ENCODE data around the gene TMEM63B. TPM values are rescaled to one million over a fixed set of nuclear protein-coding genes. Genes with fewer than 3 reads are reported as not detected.
A peak's percentile ranks its signal among the peaks of the same experiment; 100 is the strongest.

The TMEM63B gene
- total and polyA plus RNA-seq, 9 of the 15 experiments (the other 6 are each of a cell fraction or from before 2014, with no cell fraction given): 0.14 to 39.4 (median 14.4) TPM

DNA sequence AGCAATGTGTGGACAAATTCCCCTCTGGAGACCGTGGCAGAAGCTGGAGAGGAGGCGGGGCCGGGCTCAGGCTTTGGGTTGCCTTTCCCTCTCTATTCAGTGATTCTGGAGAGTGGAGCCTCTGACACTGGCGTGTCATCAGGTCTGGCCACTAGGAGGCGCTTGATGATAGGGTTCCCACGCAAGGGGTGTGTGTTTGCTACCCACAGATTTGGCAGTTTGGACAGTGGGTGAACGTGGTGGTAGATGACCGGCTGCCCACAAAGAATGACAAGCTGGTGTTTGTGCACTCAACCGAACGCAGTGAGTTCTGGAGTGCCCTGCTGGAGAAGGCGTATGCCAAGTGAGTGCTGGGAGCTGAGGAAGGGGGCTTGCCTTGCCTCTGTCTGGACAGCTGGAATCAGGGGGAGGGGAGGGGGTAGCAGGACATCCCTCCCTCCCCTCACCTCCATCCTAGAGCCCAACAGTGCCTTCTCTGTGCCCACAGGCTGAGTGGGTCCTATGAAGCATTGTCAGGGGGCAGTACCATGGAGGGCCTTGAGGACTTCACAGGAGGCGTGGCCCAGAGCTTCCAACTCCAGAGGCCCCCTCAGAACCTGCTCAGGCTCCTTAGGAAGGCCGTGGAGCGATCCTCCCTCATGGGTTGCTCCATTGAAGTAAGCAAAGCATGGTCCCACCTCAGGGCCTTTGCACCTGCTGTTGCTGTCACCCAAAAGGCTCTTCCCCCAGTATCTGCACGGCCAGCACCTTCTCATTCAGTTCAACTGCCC is 45.6 kb downstream of the TMEM63B start (continued):
- TF ChIP-seq, protein P1, sequence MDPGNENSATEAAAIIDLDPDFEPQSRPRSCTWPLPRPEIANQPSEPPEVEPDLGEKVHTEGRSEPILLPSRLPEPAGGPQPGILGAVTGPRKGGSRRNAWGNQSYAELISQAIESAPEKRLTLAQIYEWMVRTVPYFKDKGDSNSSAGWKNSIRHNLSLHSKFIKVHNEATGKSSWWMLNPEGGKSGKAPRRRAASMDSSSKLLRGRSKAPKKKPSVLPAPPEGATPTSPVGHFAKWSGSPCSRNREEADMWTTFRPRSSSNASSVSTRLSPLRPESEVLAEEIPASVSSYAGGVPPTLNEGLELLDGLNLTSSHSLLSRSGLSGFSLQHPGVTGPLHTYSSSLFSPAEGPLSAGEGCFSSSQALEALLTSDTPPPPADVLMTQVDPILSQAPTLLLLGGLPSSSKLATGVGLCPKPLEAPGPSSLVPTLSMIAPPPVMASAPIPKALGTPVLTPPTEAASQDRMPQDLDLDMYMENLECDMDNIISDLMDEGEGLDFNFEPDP (CRISPR knock-in tag; IDR thresholded peaks at IDR 0.05): no peak
- peak; percentile 76; the same call in 1 of the 2 replicates for TF ChIP-seq JUND (IDR thresholded peaks at IDR 0.05; ENCODE audit: borderline replicate concordance, low read depth, low read length)
- TF ChIP-seq JUND (tag; IDR thresholded peaks at IDR 0.05; ENCODE audit: borderline replicate concordance, low read depth, low read length): peak; percentile 71; the same call in 2 of the 3 replicates
- no peak for TF ChIP-seq POLR2AphosphoS5 (IDR thresholded peaks at IDR 0.05; ENCODE audit: control insufficient read depth, insufficient read depth, low read depth, low read length)
- TF ChIP-seq FOXK1 (CRISPR knock-in tag; IDR thresholded peaks at IDR 0.05; ENCODE audit: borderline replicate concordance): no peak
- TF ChIP-seq MEF2D (tag; conservative IDR thresholded peaks at IDR 0.05; ENCODE audit: low read depth): no peak
- TF ChIP-seq, protein P2, sequence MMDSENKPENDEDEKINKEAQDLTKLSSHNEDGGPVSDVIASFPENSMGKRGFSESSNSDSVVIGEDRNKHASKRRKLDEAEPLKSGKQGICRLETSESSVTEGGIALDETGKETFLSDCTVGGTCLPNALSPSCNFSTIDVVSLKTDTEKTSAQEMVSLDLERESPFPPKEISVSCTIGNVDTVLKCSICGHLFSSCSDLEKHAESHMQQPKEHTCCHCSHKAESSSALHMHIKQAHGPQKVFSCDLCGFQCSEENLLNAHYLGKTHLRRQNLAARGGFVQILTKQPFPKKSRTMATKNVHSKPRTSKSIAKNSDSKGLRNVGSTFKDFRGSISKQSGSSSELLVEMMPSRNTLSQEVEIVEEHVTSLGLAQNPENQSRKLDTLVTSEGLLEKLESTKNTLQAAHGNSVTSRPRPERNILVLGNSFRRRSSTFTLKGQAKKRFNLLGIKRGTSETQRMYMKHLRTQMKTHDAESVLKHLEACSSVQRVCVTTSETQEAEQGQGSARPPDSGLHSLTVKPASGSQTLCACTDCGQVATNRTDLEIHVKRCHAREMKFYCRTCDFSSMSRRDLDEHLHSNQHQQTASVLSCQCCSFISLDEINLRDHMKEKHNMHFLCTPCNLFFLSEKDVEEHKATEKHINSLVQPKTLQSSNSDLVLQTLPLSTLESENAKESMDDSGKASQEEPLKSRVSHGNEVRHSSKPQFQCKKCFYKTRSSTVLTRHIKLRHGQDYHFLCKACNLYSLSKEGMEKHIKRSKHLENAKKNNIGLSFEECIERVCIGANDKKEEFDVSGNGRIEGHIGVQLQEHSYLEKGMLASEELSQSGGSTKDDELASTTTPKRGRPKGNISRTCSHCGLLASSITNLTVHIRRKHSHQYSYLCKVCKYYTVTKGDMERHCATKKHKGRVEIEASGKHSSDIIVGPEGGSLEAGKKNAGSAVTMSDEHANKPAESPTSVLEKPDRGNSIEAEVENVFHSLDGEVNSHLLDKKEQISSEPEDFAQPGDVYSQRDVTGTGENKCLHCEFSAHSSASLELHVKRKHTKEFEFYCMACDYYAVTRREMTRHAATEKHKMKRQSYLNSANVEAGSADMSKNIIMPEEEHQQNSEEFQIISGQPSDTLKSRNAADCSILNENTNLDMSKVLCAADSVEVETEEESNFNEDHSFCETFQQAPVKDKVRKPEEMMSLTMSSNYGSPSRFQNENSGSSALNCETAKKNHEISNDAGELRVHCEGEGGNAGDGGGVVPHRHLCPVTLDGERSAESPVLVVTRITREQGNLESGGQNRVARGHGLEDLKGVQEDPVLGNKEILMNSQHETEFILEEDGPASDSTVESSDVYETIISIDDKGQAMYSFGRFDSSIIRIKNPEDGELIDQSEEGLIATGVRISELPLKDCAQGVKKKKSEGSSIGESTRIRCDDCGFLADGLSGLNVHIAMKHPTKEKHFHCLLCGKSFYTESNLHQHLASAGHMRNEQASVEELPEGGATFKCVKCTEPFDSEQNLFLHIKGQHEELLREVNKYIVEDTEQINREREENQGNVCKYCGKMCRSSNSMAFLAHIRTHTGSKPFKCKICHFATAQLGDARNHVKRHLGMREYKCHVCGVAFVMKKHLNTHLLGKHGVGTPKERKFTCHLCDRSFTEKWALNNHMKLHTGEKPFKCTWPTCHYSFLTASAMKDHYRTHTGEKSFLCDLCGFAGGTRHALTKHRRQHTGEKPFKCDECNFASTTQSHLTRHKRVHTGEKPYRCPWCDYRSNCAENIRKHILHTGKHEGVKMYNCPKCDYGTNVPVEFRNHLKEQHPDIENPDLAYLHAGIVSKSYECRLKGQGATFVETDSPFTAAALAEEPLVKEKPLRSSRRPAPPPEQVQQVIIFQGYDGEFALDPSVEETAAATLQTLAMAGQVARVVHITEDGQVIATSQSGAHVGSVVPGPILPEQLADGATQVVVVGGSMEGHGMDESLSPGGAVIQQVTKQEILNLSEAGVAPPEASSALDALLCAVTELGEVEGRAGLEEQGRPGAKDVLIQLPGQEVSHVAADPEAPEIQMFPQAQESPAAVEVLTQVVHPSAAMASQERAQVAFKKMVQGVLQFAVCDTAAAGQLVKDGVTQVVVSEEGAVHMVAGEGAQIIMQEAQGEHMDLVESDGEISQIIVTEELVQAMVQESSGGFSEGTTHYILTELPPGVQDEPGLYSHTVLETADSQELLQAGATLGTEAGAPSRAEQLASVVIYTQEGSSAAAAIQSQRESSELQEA (IDR thresholded peaks at IDR 0.05; ENCODE audit: low read depth): no peak
- no peak for TF ChIP-seq POLR2B (IDR thresholded peaks at IDR 0.05; ENCODE audit: low read depth, partially characterized antibody)
- TF ChIP-seq NUFIP1 (IDR thresholded peaks at IDR 0.05; ENCODE audit: partially characterized antibody): no peak
- no peak for TF ChIP-seq SETDB1 (IDR thresholded peaks at IDR 0.05; ENCODE audit: low read length)
- no peak for TF ChIP-seq ZNF408 (CRISPR knock-in tag; IDR thresholded peaks at IDR 0.05; ENCODE audit: low read depth)
- no peak for TF ChIP-seq ZNF436 (CRISPR knock-in tag; IDR thresholded peaks at IDR 0.05)
- no peak for TF ChIP-seq TAF15 (IDR thresholded peaks at IDR 0.05; ENCODE audit: low read depth, low read length)
- TF ChIP-seq ZNF766 (CRISPR knock-in tag; conservative IDR thresholded peaks at IDR 0.05): no peak
- no peak for TF ChIP-seq MTA2 (IDR thresholded peaks at IDR 0.05; ENCODE audit: low read depth)
- no peak for TF ChIP-seq NBN (IDR thresholded peaks at IDR 0.05; ENCODE audit: low read depth)
- TF ChIP-seq TSC22D4 (tag; IDR thresholded peaks at IDR 0.05): 0 out of 2 replicates have a peak, but pooled peaks have one; percentile 5
- TF ChIP-seq FOXJ2 (tag; IDR thresholded peaks at IDR 0.05): no peak
- TF ChIP-seq CBFB (CRISPR knock-in tag; IDR thresholded peaks at IDR 0.05): no peak
